ENCODE measurements around the gene CBFA2T2.
A peak's percentile ranks its signal among the peaks of the same experiment; 100 is the strongest.
"Not testable (repeated sequence)": the region's sequence is repeated elsewhere in the genome, so short reads cannot be mapped to it uniquely, and the experiment has no call there.

Gene CBFA2T2

GRCh38 chr20:33472868-33473435, 16.9 kb upstream of the CBFA2T2 start:
- DNase-seq: no peak

- DNase-seq: no peak
Measured at GRCh38 chr20:33474097-33474873, 15.6 kb upstream of the CBFA2T2 start.

DNA sequence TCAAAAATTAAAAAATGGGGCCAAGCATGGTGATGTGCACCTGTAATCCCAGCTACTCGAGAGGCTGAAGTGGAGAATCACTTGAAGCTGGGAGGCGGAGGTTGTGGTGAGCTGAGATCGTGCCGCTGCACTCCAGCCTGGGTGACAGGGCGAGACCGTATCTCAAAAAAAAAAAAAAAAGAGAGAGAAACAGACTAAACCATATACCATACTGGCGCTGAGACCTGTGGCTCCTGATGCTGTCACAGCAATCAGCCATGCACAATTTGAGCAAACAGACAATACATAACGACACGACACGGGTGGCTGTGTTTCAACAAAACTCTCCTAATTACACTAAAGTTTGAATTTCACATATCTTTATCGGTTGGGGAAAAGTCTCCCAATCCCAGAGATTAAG, 14.9 kb upstream of the CBFA2T2 start:
- no peak for DNase-seq

DNA sequence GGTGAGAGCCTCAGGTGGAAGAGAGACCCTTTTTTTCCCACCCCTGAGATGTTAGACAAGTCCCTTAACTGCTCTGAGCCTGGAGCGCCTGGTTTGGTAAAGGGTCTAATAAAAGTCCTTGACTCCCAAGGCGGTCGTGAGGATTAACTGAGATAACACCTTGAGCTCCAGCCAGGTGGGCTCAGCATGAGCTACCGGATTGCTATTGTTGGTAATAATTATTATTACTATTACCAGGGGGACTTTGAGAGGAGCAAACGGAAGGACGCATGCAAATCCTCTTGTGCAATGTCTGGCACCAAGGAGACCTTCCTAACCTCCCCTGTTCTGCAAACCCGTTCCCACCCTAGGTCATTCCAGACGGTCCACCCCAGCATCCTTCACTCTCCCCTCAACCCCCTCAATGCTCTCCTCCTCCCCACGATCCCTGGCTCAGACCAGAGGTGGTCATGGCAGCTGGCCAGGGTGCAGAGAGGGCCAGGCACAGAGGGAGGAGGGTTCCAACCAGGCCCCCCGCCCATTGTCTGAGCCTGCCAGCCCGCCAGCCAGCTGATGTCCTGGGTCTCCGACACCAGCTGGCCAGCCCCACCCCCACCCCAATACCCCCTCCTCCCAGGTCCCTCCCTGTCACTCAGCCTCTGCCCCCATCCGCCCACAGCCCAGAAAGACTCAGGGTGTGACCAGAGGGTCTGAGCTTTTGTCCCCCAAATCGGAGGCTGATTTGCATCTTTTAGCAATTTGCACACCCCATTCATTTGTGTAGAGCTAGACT, 14.3 kb upstream of the CBFA2T2 start:
- DNase-seq: no peak

- DNase-seq: no peak
Measured at GRCh38 chr20:33477386-33478234, 12.3 kb upstream of the CBFA2T2 start.

DNA sequence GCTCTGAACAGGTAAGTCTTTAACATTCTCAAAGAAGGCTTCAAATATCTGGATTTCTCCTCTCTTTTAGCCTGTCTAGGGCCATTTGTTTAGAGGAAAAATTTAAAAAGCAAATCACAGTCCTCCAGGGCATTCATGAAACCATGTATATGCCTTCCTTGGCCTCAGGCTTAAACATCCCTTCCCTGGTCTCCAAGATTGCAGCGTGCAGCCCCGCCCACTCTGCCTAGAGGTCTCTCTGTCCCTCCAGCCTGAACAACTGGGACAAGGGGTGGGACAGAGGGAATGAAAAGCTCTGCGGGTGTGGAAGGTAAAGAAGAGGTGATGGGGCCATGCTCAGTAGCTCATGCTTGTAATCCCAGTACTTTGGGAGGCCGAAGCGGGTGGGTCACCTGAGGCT, 9.8 kb upstream of the CBFA2T2 start:
- DNase-seq: no peak

DNA sequence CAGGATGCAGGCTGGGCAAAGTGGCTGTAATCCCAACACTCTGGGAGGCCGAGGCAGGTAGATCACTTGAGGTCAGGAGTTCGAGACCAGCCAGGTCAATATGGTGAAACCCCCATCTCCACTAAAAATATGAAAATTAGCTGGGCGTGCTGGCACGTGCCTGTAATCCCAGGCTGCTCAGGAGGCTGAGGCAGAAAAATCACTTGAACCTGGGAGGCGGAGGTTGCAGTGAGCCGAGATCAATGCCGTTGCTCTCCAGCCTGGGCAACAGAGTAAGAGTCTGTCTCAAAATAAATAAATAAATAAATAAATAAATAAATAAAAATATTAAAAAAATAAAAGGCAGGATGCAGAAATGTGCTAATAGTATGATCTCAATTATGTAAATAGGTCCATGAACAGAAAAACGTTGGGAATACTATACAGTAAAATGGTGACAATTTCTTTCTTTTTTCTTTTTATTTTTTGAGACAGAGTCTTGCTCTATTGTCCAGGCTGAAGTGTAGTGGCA, 8.4 kb upstream of the CBFA2T2 start:
- no peak for DNase-seq

DNA sequence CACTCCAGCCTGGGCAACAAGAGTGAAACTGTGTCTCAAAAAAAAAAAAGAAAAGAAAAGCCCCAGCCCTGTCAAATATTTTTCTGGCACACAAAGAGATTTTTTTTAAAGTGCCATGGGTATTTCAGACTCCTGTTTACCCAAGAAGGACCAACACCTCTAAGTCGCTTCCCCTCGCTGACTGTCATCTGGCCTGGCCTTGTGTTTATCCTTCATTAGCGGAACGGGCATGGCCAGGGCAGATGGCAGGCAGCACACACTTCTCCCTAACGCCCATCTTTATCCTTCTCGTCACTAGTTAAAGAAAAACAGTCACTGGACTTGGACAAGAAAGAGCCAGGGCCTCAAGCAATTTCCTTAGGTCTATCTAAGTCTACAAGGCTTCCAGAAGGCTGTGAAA, 7.3 kb upstream of the CBFA2T2 start:
- DNase-seq: no peak

GRCh38 chr20:33483186-33483585, 6.7 kb upstream of the CBFA2T2 start:
- not testable (repeated sequence) for DNase-seq

DNA sequence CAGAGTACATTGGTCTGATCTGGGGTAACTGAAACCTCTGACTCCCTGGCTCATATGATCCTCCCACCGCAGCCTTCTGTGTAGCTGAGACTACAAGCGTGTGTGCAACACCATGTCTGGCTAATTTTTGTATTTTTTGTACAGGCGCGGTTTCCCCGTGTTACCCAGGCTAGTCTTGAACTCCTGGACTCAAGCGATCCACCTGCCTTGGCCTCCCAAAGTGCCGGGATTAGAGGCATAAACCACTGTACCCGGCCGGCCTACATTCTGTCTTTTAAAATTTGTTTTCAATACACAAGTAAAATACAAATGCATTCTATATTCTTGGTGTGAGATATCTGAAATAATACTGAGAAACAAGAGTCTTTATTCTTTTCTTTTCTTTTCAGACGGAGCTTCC, 1.7 kb upstream of the CBFA2T2 start:
- no peak for DNase-seq

- DNase-seq: not testable (repeated sequence)
Measured at GRCh38 chr20:33488661-33489494, 1.0 kb upstream of the CBFA2T2 start.

GRCh38 chr20:33489495-33490022, 337 bp upstream of the CBFA2T2 start:
- peak; percentile 99 for DNase-seq

GRCh38 chr20:33490934-33491656, 1.2 kb downstream of the CBFA2T2 start:
- DNase-seq: no peak

- DNase-seq: no peak
Measured at GRCh38 chr20:33493076-33493766, 3.3 kb downstream of the CBFA2T2 start.

GRCh38 chr20:33496776-33497175, 6.9 kb downstream of the CBFA2T2 start:
- not testable (repeated sequence) for DNase-seq

DNA sequence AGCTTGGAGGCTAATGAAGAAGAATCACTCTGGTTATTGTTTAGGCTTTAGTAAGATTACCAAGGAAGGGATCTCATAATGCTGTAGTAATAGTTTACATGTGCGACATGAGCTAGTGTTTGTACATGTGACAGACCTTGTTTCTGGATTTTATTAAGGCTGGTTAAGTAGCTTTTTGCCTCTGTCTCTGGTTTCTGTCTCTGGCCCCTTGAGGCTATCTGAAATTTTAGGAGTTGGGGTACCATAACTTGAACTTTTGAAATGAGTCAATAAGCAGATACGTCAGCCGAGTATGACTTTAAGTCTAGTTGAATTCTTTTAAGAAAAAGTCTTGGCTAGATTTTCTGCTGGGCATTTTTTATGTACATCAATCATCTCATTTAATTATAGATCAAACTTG, 9.5 kb downstream of the CBFA2T2 start:
- DNase-seq: no peak

DNA sequence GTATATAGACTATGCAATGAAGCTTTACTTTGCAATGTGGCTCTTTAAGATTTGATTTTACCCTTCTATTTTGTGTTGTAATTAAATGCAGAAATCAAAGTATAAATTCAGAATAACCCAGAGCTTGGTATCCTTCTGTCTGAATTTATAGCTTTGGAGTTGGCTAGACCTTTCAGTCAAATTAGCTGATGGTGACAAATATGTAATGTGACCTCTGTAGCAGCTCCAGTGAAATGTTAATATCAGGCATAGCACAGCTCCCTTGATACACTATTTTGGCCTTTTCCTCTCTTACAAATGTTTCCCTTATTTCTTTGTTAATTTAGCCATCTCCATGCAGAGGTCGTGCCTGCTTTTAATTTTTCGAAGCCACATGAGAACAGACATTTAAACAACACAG, 11.1 kb downstream of the CBFA2T2 start:
- no peak for DNase-seq

- DNase-seq: no peak
Measured at GRCh38 chr20:33503564-33503963, 13.7 kb downstream of the CBFA2T2 start.

DNA sequence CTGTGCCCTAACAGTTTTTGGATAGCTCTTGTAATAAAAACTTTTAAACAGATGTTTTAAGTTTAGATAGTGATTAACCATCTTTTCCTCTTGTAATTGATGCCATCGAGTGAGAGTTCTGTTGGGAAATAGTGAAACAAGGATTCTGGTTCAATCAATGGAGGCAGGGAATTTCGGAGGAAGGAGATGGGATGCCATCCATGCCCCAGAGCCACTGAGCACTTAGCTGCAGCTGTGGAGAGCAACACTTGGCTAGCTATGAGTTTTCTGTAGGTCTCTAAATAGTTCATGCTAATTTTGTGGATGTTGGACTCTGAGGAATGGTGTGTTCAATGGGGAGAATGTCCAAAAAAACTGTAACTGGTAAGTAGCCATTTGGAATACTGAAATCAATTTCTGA, 16.7 kb downstream of the CBFA2T2 start:
- DNase-seq: no peak

GRCh38 chr20:33507461-33507860, 17.6 kb downstream of the CBFA2T2 start:
- DNase-seq: no peak

All from activated T-cell treated with anti-CD3 and anti-CD28 coated beads, Interleukin-2, amount 50 U/mL, for 1 hour (primary cell).